HepG2 (cell line): Measurements from ENCODE around the gene CD1B. TPM values are rescaled to one million over a fixed set of nuclear protein-coding genes. Genes with fewer than 3 reads are reported as not detected.

Experiments used
- ATAC-seq: fragments of 200-7000 bp; cut with Tn5 transposase; 3 replicates; pipeline ENCODE4 v1.9.1; 2020; ENCODE audit warnings: mild to moderate bottlenecking, moderate library complexity
- Bru-seq: library from RNA; stranded (reverse); fragments of 400-500 nt; gene quantifications from one replicate; lab custom pipeline; 2021; lab: Mats Ljungman, UMichigan
- BruChase-seq, 2 experiments: library from RNA; stranded (reverse); fragments of 400-500 nt; gene quantifications; one replicate each; lab custom pipeline; 2021; lab: Mats Ljungman, UMichigan
- BruUV-seq: library from RNA; stranded (reverse); fragments of 400-500 nt; replicated peaks from 2 replicates; lab custom pipeline; 2021; lab: Mats Ljungman, UMichigan
- CTCF ChIA-PET: fragments of 300-600 bp; formaldehyde crosslinking; extraction: SDS; loops from one replicate; lab custom pipeline; 2021; ENCODE audit warnings: low total read pairs, inconsistent platforms, low intra/inter-chr PET ratio; lab: Yijun Ruan, JAX
- POLR2A ChIA-PET: fragments of 350-600 bp; sonication (Branson Sonifier 250); formaldehyde crosslinking; loops from one replicate; lab custom pipeline; 2020; ENCODE audit warnings: antibody characterized with exemption, inconsistent platforms; lab: Yijun Ruan, JAX
- DNase-seq: peaks from one replicate; pipeline ENCODE4 v3.0.0-alpha.2; 2015; ENCODE audit warnings: low spot score
- FAIRE-seq: peaks from 3 replicates; lab custom pipeline; 2011; peaks lifted over from hg19 to GRCh38; lab: Jason Lieb, UNC
- H2AFZ ChIP-seq: one replicate; pipeline ENCODE4 v1.6.1; 2011; ENCODE audit warnings: low read length, inconsistent platforms
- H3K27ac ChIP-seq: fragments of 300-600 bp; 3 replicates; pipeline ENCODE4 v1.8.0; 2011; ENCODE audit warnings: mixed run types, mild to moderate bottlenecking, mixed read lengths, low read length, inconsistent platforms; ENCODE audit not compliant: insufficient read depth; ENCODE audit errors: extremely low read length
- H3K27me3 ChIP-seq, 2 experiments: fragments of 200-600 bp in 1 of 2; 2 replicates in 1 of 2; 3 replicates in 1 of 2; pipeline versions ENCODE4 v1.6.0 to v1.8.0; 2011; ENCODE audit warnings: low read length in 2 of 2, mild to moderate bottlenecking in 2 of 2, moderate library complexity in 2 of 2, inconsistent platforms in 1 of 2; ENCODE audit not compliant: insufficient read depth in 2 of 2, control insufficient read depth in 1 of 2
- H3K36me3 ChIP-seq, 2 experiments: fragments of 200-600 bp in 1 of 2; replicated peaks in 1 of 2; 2 replicates in 1 of 2; 3 replicates in 1 of 2; pipeline versions ENCODE4 v1.5.1 to v1.8.0; 2011; ENCODE audit warnings: low read length in 2 of 2, inconsistent platforms in 1 of 2; ENCODE audit not compliant: insufficient read depth in 2 of 2, control insufficient read depth in 1 of 2
- H3K4me1 ChIP-seq: 2 replicates; pipeline ENCODE4 v1.5.1; 2012; ENCODE audit warnings: low read length, inconsistent platforms; ENCODE audit not compliant: insufficient read depth
- H3K4me2 ChIP-seq: 2 replicates; pipeline ENCODE4 v1.6.0; 2011; ENCODE audit warnings: low read depth, low read length, inconsistent platforms
- H3K4me3 ChIP-seq, 3 experiments: fragments of 200-600 bp in 1 of 3; sonication (generic), shearing (Covaris generic) in 1 of 3; replicated peaks in 1 of 3; 2 replicates each; pipeline ENCODE4 v1.5.1; 2011 to 2016; ENCODE audit warnings: low read length in 3 of 3, inconsistent platforms in 2 of 3, low read depth in 2 of 3, mild to moderate bottlenecking in 2 of 3, control low read depth in 1 of 3, mixed read lengths in 1 of 3; ENCODE audit not compliant: insufficient read depth in 1 of 3
- H3K79me2 ChIP-seq: one replicate; pipeline ENCODE4 v1.6.1; 2011; ENCODE audit warnings: low read length, inconsistent platforms; ENCODE audit not compliant: insufficient read depth
- H3K9ac ChIP-seq: 2 replicates; pipeline ENCODE4 v1.6.0; 2011; ENCODE audit warnings: mild to moderate bottlenecking, low read depth, low read length, inconsistent platforms; ENCODE audit not compliant: insufficient read depth
- H3K9me3 ChIP-seq: 2 replicates; pipeline ENCODE4 v1.5.1; 2012; ENCODE audit warnings: mild to moderate bottlenecking, low read length
- H4K20me1 ChIP-seq: 2 replicates; pipeline ENCODE4 v1.6.0; 2011; ENCODE audit warnings: inconsistent platforms, mild to moderate bottlenecking, low read length, moderate library complexity; ENCODE audit not compliant: insufficient read depth
- ELF3 ChIP-seq: IDR thresholded peaks from 2 replicates; pipeline ENCODE4 v1.6.1; 2016; ENCODE audit warnings: missing genetic modification reagents, missing compliant biosample characterization
- KDM5B ChIP-seq: sonication (generic); formaldehyde crosslinking; IDR thresholded peaks from 2 replicates; pipeline ENCODE4 v1.4.0; 2020; ENCODE audit warnings: missing genetic modification reagents, mild to moderate bottlenecking, borderline replicate concordance
- RELA ChIP-seq: sonication (generic); formaldehyde crosslinking; IDR thresholded peaks from 2 replicates; pipeline ENCODE4 v1.4.0; 2020; ENCODE audit warnings: missing genetic modification reagents
- ZFAT ChIP-seq: sonication (generic); formaldehyde crosslinking; conservative IDR thresholded peaks from 2 replicates; pipeline ENCODE4 v1.8.1; 2023; ENCODE audit warnings: missing genetic modification reagents, inconsistent platforms
- ZNF383 ChIP-seq: sonication (generic); formaldehyde crosslinking; IDR thresholded peaks from 2 replicates; pipeline ENCODE4 v1.4.0; 2020; ENCODE audit warnings: missing genetic modification reagents, mild to moderate bottlenecking, borderline replicate concordance
- ZNF879 ChIP-seq: sonication (generic); formaldehyde crosslinking; IDR thresholded peaks from 2 replicates; pipeline ENCODE4 v1.8.1; 2023; ENCODE audit warnings: missing genetic modification reagents
- ZSCAN12 ChIP-seq: sonication (generic); formaldehyde crosslinking; IDR thresholded peaks from 2 replicates; pipeline ENCODE4 v1.9.0; 2021; ENCODE audit warnings: mild to moderate bottlenecking, missing genetic modification reagents
- WGBS: methylation state at CpG from one replicate; pipeline ENCODE4 v1.1.6; 2017; ENCODE audit warnings: low lambda C conversion rate; 5-methylcytosine and 5-hydroxymethylcytosine counted together
- in situ Hi-C: cut with HindIII; loops from 2 replicates; pipeline ENCODE4 v1.10.0; 2017; ENCODE audit warnings: low pct_unique_long_range_greater_than_20kb; ENCODE audit not compliant: extremely low pct_ligation_motif_present
- intact Hi-C: fragments of 100-400 bp; cut with micrococcal nuclease; formaldehyde crosslinking; loops from one replicate; pipeline ENCODE4 v1.10.0; 2022; ENCODE audit not compliant: unreplicated experiment
- long read RNA-seq, 2 experiments: library from RNA in 1 of 2; library from polyadenylated mRNA in 1 of 2; stranded (forward) in 1 of 2; unstranded in 1 of 2; transcript quantifications; one replicate each; pipeline ENCODE4 v2.0.0, GENCODE V29; 2019 to 2022
- polyA minus RNA-seq, 3 experiments: library from RNA; depleted of rRNA, polyadenylated mRNA; stranded (reverse); fragments of >200 nt; gene quantifications; 2 replicates each; pipeline ENCODE4 v1.2.3, GENCODE V29; 2011; ENCODE audit warnings: low replicate concordance in 1 of 3
- polyA plus RNA-seq, 8 experiments: library from polyadenylated mRNA; depleted of rRNA in 3 of 8; stranded (reverse) in 7 of 8; unstranded in 1 of 8; fragments of >200 nt; fragmentation: Illumina TruSeq in 4 of 8; extraction: Trizol in 4 of 8; gene quantifications; 2 replicates each; pipeline versions ENCODE4 v1.2.1 to v1.2.3, GENCODE V29; 2011 to 2016; ENCODE audit warnings: low read depth in 4 of 8, missing spikeins in 1 of 8, mixed read lengths in 1 of 8; ENCODE audit not compliant: insufficient read depth in 1 of 8
- total RNA-seq, 5 experiments: library from RNA; depleted of rRNA; stranded (reverse); fragments of >200 nt; fragmentation: Illumina TruSeq; extraction: Trizol; gene quantifications; 2 replicates each; pipeline ENCODE4 v1.2.3, GENCODE V29; 2016; ENCODE audit warnings: low read depth in 1 of 5
- TF ChIP-seq, protein P1 (sequence below): sonication (generic); formaldehyde crosslinking; IDR thresholded peaks from 2 replicates; pipeline ENCODE4 v1.5.0; 2020; ENCODE audit warnings: mild to moderate bottlenecking, low read depth, missing genetic modification reagents, borderline replicate concordance

Gene CD1B
- not detected in 2 replicates for total RNA-seq (2016; rRNA removed; fragmentation: Illumina TruSeq; extraction: Trizol)
- total RNA-seq (2016; cell fraction: cytosol; rRNA removed; fragmentation: Illumina TruSeq; extraction: Trizol; ENCODE audit: low read depth) = not detected in 2 replicates
- total RNA-seq (2016; cell fraction: insoluble cytoplasmic fraction; rRNA removed; fragmentation: Illumina TruSeq; extraction: Trizol) = not detected in 2 replicates
- total RNA-seq (2016; cell fraction: membrane; rRNA removed; fragmentation: Illumina TruSeq; extraction: Trizol) = not detected in 2 replicates
- total RNA-seq (2016; cell fraction: nucleus; rRNA removed; fragmentation: Illumina TruSeq; extraction: Trizol) = not detected in 2 replicates
- polyA plus RNA-seq (2011; rRNA removed) = not detected in 2 replicates
- not detected in 2 replicates for polyA plus RNA-seq (2011; cell fraction: cytosol; rRNA removed)
- not detected in 2 replicates for polyA plus RNA-seq (2011; cell fraction: nucleus; rRNA removed)
- not detected in 2 replicates for polyA plus RNA-seq (2012)
- polyA plus RNA-seq (2016; cell fraction: cytosol; fragmentation: Illumina TruSeq; extraction: Trizol; ENCODE audit: low read depth) = not detected in 2 replicates
- not detected in 2 replicates for polyA plus RNA-seq (2016; cell fraction: insoluble cytoplasmic fraction; fragmentation: Illumina TruSeq; extraction: Trizol; ENCODE audit: low read depth)
- not detected in 2 replicates for polyA plus RNA-seq (2016; cell fraction: membrane; fragmentation: Illumina TruSeq; extraction: Trizol; ENCODE audit: low read depth)
- not detected in 2 replicates for polyA plus RNA-seq (2016; cell fraction: nucleus; fragmentation: Illumina TruSeq; extraction: Trizol; ENCODE audit: insufficient read depth, low read depth)
- not detected in 2 replicates for polyA minus RNA-seq (2011; rRNA and poly(A)+ RNA removed; ENCODE audit: low replicate concordance)
- polyA minus RNA-seq (2011; cell fraction: cytosol; rRNA and poly(A)+ RNA removed) = not detected in 2 replicates
- not detected in 2 replicates for polyA minus RNA-seq (2011; cell fraction: nucleus; rRNA and poly(A)+ RNA removed)
- not detected for Bru-seq, nascent RNA
- BruChase-seq, experiment 1, labeled RNA remaining after a 6-hour chase = not detected
- not detected for BruChase-seq, experiment 2, labeled RNA remaining after a 2-hour chase
- long read RNA-seq, experiment 1 = 0 reads
- long read RNA-seq, experiment 2 = 0 reads

DNA sequence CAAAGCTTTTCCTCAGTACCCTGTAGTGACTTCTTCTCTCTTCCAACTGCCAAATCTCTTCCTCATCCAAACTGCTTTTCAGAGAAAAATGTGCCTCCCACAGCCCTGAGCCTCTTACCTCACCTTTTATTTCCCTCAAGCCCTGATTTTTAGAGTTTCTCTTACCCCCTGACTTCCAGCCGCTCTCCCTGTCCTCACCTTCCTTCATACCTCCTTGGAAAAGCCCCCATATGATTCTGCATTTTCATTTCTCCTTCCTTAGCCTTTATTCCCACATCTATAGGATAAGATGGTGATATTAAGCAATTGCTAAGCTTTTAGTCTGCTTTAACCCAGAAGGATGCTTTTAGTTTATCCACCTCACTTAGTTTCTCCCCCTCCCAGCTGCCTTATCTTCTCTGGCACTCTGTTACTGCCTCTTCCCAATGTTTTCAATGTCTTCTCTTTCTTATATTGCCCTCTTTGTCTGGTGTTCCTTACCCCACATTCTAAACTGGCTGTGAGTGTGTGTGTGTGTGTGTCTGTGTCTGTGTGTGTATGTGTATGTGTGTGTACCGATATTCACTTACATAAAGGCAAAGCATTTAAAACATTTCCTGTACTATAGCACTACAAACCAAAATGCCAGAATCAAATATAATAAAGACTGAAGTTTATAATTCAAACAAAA is at the start of gene CD1B:
Gene CD1B (minus strand): TSS at position 51 of the 670 bp plus-strand sequence. CDS start 108 bp downstream, outside the sequence.
- no peaks in the 10 kb centered on the region for H3K36me3 ChIP-seq
- no peak within 1 kb of the TSS for H3K27ac ChIP-seq
- BruUV-seq = no TSS peak
- TF ChIP-seq ZFAT (CRISPR knock-in tag) (no peak), ELF3 (CRISPR knock-in tag) (no peak), ZNF383 (CRISPR knock-in tag) (no peak), ZSCAN12 (CRISPR knock-in tag) (no peak), RELA (CRISPR knock-in tag) (no peak), ZNF879 (CRISPR knock-in tag) (no peak), KDM5B (CRISPR knock-in tag) (no peak)
- TF ChIP-seq, protein P1, sequence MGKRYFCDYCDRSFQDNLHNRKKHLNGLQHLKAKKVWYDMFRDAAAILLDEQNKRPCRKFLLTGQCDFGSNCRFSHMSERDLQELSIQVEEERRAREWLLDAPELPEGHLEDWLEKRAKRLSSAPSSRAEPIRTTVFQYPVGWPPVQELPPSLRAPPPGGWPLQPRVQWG (CRISPR knock-in tag) = no peak
- intact Hi-C loops = no loop called here
- no peaks in the 10 kb centered on the region for H3K27me3 ChIP-seq
- in situ Hi-C loops = no loop called here
- H2AFZ ChIP-seq = no peak within 1 kb of the TSS
- H3K9me3 ChIP-seq = peaks cover 5% of the 10 kb centered on the region
- 0% methylated on average over 2 of the region's 2 CpGs for WGBS
- H3K9ac ChIP-seq = no peak within 1 kb of the TSS
- ATAC-seq = no peak
- POLR2A ChIA-PET = no interaction called here
- no peak within 1 kb of the TSS for H3K4me3 ChIP-seq
- H3K79me2 ChIP-seq = no peaks in the 10 kb centered on the region
- H3K4me1 ChIP-seq = no peaks in the 10 kb centered on the region
- CTCF ChIA-PET = no interaction called here
- no peak within 1 kb of the TSS for H3K4me2 ChIP-seq
- FAIRE-seq = no peak
- no peak for DNase-seq
- no peaks in the 10 kb centered on the region for H4K20me1 ChIP-seq
